Stimulated activated CD4-positive, alpha-beta T cell treated with anti-CD3 and anti-CD28 coated beads, Interleukin-12 subunit alpha, Interleukin-12 subunit beta, amount 100 ng/mL, for 48 hours (primary cell): ENCODE results near the gene ENDOV.

Experiments used
- DNase-seq, 3 donors: peaks; one replicate each; pipeline ENCODE4 v3.0.0-alpha.2; 2020; ENCODE audit warnings: low read depth in 2 of 3, low spot score in 1 of 3

The ENDOV gene

DNA sequence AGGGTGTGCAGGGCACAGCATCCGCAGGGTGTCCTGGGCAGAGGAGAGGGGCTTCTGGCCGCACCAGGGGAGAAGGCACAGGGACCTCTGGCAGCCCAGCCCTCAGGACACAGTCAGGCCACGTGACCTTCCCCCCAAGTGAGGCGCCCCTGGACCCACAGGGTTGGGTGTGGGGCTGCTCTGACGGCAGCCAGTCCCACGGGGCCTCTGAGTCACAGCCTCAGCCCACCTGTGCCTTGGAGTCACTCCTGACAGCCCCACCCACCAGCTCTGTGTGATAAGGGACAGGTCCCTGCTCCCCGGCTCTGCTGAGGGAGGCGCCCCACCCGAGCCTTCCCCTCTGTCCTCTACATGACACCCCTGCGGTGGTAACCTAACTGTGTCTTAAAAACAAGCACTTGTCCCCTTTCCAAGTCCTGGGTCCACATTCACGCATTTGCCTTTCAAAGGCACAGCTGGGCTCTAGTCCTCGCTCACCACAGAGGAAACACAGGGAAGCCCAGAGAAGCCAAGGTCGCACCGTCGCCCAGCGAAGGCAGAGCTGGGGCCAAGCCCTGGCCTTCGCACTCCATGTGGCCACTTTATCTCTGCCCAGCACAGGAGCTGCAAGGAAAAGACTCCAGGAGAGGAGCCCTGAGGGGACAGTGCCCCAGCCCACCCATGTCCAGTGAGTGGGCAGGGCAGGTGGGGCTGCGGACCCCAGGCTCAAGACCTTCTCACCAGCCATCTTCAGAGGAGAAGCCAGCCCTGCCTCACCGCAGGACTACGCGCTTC, 66.5 kb downstream of the ENDOV start:
- DNase-seq: no peak

- DNase-seq: no peak
Observed at GRCh38 chr17:80482058-80482318, 67.0 kb downstream of the ENDOV start.

GRCh38 chr17:80482555-80483308, 67.8 kb downstream of the ENDOV start:
- DNase-seq: no peak

DNA sequence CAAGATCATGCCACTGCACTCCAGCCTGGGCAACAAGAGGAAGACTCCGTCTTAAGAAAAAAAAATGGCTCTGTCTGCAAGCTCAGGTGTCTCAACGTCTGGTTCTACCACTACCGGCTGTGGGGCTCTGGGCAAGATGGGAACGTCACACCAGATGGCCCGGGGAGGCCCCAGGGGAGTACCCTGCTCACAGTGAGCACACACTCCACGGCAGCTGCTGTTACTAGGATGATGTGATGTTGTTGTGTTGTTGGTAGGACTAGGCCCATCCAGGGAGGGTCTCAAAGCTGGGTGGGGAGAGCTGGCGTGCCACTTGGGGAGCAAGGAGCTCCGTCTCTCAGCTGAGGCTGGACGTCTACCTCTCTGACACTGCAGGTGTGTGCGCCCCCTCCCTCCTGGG, 70.9 kb downstream of the ENDOV start:
- no peak for DNase-seq

- DNase-seq: no peak
Observed at GRCh38 chr17:80486692-80487091, 71.7 kb downstream of the ENDOV start.

DNA sequence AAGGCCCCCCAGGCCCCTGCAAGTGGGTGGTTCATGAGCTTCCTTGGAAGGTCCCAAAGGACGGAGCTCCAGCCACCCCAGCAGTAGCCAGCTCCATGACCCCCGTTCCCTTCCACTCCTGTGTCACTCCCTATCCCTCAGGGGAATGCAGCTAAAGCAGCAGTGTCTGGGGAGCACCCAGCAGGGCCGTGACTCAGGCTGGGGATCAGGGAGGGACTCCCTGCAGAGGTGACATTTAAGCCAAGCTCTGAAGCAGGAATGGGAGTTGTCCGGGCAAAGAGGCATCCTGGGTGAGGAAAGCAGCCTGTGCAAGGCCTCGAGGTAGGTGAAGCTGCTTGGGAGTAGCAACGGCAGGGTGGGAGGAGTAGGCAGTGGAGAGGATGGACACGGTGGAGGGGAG, 72.5 kb downstream of the ENDOV start:
- DNase-seq: no peak
